ENCODE data around the gene PPM1N. TPM values are rescaled to one million over a fixed set of nuclear protein-coding genes. Genes with fewer than 3 reads are reported as not detected.
A peak's percentile ranks its signal among the peaks of the same experiment; 100 is the strongest.

PPM1N gene
- total RNA-seq, 1 donor from 2014 or later, result 0.62 TPM

GRCh38 chr19:45517238-45517637 is 19.0 kb downstream of the PPM1N start:
- no peak for DNase-seq (ENCODE audit: extremely low spot score, unreplicated experiment)
- Mint-ChIP-seq H3K4me1 (ENCODE audit: unreplicated experiment) (peaks cover 17% of the 10 kb centered on the region), H3K4me3 (ENCODE audit: unreplicated experiment) (no peak overlapping the region), H3K36me3 (ENCODE audit: unreplicated experiment) (peaks cover 17% of the 10 kb centered on the region), H3K27ac (ENCODE audit: unreplicated experiment) (no peak overlapping the region), H3K9me3 (ENCODE audit: unreplicated experiment) (no peaks in the 10 kb centered on the region), H3K27me3 (ENCODE audit: unreplicated experiment) (no peaks in the 10 kb centered on the region)
- TF ChIP-seq, protein P1, sequence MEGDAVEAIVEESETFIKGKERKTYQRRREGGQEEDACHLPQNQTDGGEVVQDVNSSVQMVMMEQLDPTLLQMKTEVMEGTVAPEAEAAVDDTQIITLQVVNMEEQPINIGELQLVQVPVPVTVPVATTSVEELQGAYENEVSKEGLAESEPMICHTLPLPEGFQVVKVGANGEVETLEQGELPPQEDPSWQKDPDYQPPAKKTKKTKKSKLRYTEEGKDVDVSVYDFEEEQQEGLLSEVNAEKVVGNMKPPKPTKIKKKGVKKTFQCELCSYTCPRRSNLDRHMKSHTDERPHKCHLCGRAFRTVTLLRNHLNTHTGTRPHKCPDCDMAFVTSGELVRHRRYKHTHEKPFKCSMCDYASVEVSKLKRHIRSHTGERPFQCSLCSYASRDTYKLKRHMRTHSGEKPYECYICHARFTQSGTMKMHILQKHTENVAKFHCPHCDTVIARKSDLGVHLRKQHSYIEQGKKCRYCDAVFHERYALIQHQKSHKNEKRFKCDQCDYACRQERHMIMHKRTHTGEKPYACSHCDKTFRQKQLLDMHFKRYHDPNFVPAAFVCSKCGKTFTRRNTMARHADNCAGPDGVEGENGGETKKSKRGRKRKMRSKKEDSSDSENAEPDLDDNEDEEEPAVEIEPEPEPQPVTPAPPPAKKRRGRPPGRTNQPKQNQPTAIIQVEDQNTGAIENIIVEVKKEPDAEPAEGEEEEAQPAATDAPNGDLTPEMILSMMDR (IDR thresholded peaks at IDR 0.05), result no peak

GRCh38 chr19:45517641-45518468 is 19.6 kb downstream of the PPM1N start:
- Mint-ChIP-seq H3K27ac (ENCODE audit: unreplicated experiment) (no peak overlapping the region), H3K9me3 (ENCODE audit: unreplicated experiment) (no peaks in the 10 kb centered on the region), H3K27me3 (ENCODE audit: unreplicated experiment) (no peaks in the 10 kb centered on the region), H3K36me3 (ENCODE audit: unreplicated experiment) (peaks cover 17% of the 10 kb centered on the region), H3K4me1 (ENCODE audit: unreplicated experiment) (peaks cover 16% of the 10 kb centered on the region), H3K4me3 (ENCODE audit: unreplicated experiment) (no peak overlapping the region)
- TF ChIP-seq, protein P1 (IDR thresholded peaks at IDR 0.05), result no peak
- no peak for DNase-seq (ENCODE audit: extremely low spot score, unreplicated experiment)

- H3K4me1 Mint-ChIP-seq (ENCODE audit: unreplicated experiment), result peaks cover 13% of the 10 kb centered on the region
- H3K9me3 Mint-ChIP-seq (ENCODE audit: unreplicated experiment), result no peaks in the 10 kb centered on the region
- TF ChIP-seq, protein P1 (IDR thresholded peaks at IDR 0.05), result no peak
- H3K4me3 Mint-ChIP-seq (ENCODE audit: unreplicated experiment), result no peak overlapping the region
- no peak for DNase-seq (ENCODE audit: extremely low spot score, unreplicated experiment)
- no peaks in the 10 kb centered on the region for H3K27me3 Mint-ChIP-seq (ENCODE audit: unreplicated experiment)
- H3K36me3 Mint-ChIP-seq (ENCODE audit: unreplicated experiment), result peaks cover 19% of the 10 kb centered on the region
- peak overlapping the region; percentile 27 for H3K27ac Mint-ChIP-seq (ENCODE audit: unreplicated experiment)
Observed at GRCh38 chr19:45518469-45518826, 20.2 kb downstream of the PPM1N start.

DNA sequence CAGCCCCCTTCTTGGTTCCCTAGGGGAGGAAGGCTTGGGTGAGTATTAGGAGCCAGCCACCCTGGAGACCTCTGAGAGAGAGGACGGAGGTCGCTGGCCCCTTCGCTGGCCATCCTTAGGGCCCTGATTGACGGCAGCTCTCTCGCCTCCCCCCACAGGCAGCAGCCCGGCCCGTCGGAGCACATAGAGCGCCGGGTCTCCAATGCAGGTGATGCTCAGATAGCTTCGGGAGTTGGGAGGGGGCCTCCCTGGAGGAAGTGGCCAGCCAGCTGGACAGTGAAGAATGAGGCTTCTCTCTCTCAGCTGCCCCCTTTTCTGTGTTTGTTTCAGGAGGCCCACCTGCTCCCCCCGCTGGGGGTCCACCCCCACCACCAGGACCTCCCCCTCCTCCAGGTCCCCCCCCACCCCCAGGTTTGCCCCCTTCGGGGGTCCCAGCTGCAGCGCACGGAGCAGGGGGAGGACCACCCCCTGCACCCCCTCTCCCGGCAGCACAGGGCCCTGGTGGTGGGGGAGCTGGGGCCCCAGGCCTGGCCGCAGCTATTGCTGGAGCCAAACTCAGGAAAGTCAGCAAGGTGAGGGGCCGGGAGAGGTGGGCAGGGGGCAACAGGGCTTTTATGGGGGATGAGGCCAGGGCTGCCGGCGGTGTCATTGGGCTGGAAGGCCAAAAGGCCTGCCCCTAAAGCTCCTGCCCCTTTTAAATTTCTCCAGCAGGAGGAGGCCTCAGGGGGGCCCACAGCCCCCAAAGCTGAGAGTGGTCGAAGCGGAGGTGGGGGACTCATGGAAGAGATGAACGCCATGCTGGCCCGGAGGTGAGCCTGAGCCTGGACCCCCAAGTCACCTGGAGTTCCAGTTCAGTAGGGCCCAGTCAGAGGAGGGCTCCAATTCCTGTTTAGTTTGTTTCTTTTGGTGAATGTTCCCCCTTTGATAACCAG is 24.0 kb downstream of the PPM1N start:
- no peak overlapping the region for H3K4me3 Mint-ChIP-seq (ENCODE audit: unreplicated experiment)
- no peaks in the 10 kb centered on the region for H3K27me3 Mint-ChIP-seq (ENCODE audit: unreplicated experiment)
- H3K27ac Mint-ChIP-seq (ENCODE audit: unreplicated experiment), result no peak overlapping the region
- no peaks in the 10 kb centered on the region for H3K9me3 Mint-ChIP-seq (ENCODE audit: unreplicated experiment)
- H3K4me1 Mint-ChIP-seq (ENCODE audit: unreplicated experiment), result peaks cover 6% of the 10 kb centered on the region
- TF ChIP-seq, protein P1 (IDR thresholded peaks at IDR 0.05), result no peak
- DNase-seq (ENCODE audit: extremely low spot score, unreplicated experiment), result no peak
- peaks cover 33% of the 10 kb centered on the region for H3K36me3 Mint-ChIP-seq (ENCODE audit: unreplicated experiment)

Data from osteocyte (in vitro differentiated cells).